BLaER1 treated with 17β-estradiol and CSF1 and Interleukin-3, amounts not matched to agents 10 nM and 100 nM (cell line): ENCODE data around the gene RIPK3.
"Not testable (repeated sequence)": the region's sequence is repeated elsewhere in the genome, so short reads cannot be mapped to it uniquely, and the experiment has no call there.

Source experiments
- H3K27ac ChIP-seq, 11 experiments: shearing (Covaris generic); formaldehyde crosslinking; 2 replicates each; pipeline ENCODE4 v1.8.1; 2022
- H3K27me3 ChIP-seq, 11 experiments: shearing (Covaris generic); formaldehyde crosslinking; 2 replicates each; pipeline ENCODE4 v1.8.1; 2022
- H3K36me3 ChIP-seq, 11 experiments: shearing (Covaris generic); formaldehyde crosslinking; 2 replicates each; pipeline ENCODE4 v1.8.1; 2022
- H3K4me1 ChIP-seq, 10 experiments: shearing (Covaris generic); formaldehyde crosslinking; 2 replicates each; pipeline ENCODE4 v1.8.1; 2022
- H3K4me2 ChIP-seq, 11 experiments: shearing (Covaris generic); formaldehyde crosslinking; 2 replicates each; pipeline ENCODE4 v1.8.1; 2022
- H3K4me3 ChIP-seq, 10 experiments: shearing (Covaris generic); formaldehyde crosslinking; 2 replicates each; pipeline ENCODE4 v1.8.1; 2022
- H3K9ac ChIP-seq, 11 experiments: shearing (Covaris generic); formaldehyde crosslinking; 2 replicates each; pipeline ENCODE4 v1.8.1; 2022
- H3K9me3 ChIP-seq, 11 experiments: shearing (Covaris generic); formaldehyde crosslinking; replicated peaks in 1 of 11; 2 replicates each; pipeline ENCODE4 v1.8.1; 2022
- H4K20me1 ChIP-seq, 11 experiments: shearing (Covaris generic); formaldehyde crosslinking; 2 replicates each; pipeline ENCODE4 v1.8.1; 2022
- Cebpa-rat ChIP-seq, 11 experiments: shearing (Covaris generic); IDR thresholded peaks; 2 replicates each; pipeline ENCODE4 v1.8.1; 2022

Gene RIPK3

DNA sequence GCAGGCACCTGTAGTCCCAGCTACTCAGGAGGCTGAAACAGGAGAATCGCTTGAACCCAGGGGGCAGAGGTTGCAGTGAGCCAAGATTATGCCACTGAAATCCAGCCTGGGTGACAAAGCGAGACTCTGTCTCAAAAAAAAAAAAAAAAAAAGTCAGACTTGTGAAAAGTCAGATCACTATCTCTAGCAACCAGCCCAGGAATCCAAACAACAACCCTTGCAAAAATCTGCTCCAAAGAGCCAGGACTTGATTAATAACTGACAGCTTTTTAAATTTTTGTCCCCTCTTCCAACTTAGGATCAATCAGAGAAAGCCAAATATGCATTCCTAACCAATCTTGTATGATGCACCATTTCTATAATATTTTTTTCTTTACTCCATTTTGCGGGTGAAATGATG, 20.5 kb upstream of the RIPK3 start:
- Histone ChIP-seq H4K20me1 (no peaks in the 10 kb centered on the region), H3K9me3 (no peaks in the 10 kb centered on the region), H3K4me1 (peaks cover 5 to 25% (median 9%) of the 10 kb centered on the region in 10 experiments), H3K4me2 (no peak overlapping the region), H3K4me3 (no peak overlapping the region), H3K27ac (no peak overlapping the region), H3K36me3 (no peaks in the 10 kb centered on the region), H3K9ac (no peak overlapping the region), H3K27me3 (no peaks in the 10 kb centered on the region)
- no peak for TF ChIP-seq Cebpa-rat (IDR thresholded peaks at IDR 0.05)

DNA sequence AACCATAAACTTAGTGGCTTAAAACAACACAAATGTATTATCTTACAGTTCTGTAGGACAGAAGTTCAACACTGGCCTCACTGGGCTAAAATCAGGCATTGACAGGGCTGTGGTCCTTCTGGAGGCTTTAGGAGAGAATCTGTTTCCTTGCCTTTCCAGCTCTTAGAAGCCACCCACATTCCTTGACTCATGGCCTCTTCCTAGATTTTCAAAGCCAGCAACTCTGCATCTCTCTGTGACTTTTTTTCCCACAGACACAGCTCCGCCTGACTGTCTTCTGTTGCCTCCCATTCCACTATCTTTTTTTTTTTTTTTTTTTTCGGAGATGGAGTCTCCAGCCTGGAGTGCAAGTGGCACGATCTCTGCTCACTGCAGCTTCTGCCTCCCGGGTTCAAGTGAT, 16.4 kb upstream of the RIPK3 start:
- no peaks in the 10 kb centered on the region for H3K27me3 ChIP-seq

DNA sequence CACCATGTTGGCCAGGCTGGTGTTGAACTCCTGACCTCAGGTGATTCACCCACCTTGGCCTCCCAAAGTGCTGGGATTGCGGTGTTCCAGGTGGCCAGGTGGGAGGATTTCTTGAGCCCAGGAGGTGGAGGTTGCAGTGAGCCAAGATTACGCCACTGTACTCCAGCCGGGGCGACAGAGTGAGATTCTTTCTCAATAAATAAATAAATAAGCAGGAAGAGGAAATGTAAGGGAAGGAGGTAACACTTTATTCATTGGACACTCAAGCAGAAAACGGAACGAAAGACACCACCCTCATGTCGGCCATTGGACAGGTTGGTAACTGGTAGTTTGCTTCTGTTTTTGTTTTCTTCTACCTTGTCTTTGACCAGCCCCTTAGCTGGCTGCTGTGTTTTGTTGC, 15.2 kb upstream of the RIPK3 start:
- peak overlapping the region in 1 of 11 experiments; percentile 50; a peak in 1 of 22 replicates for H3K27ac ChIP-seq

More for the DNA sequence above, 16.4 kb upstream of the RIPK3 start:
- Histone ChIP-seq H3K27ac (no peak overlapping the region), H3K9me3 (no peaks in the 10 kb centered on the region), H3K36me3 (no peaks in the 10 kb centered on the region), H4K20me1 (no peaks in the 10 kb centered on the region), H3K4me2 (no peak overlapping the region), H3K4me3 (no peak overlapping the region), H3K9ac (no peak overlapping the region), H3K4me1 (peaks cover 0 to 40% (median 9%) of the 10 kb centered on the region in 10 experiments; a peak in 15 of 20 replicates)
- no peak for TF ChIP-seq Cebpa-rat (IDR thresholded peaks at IDR 0.05)

DNA sequence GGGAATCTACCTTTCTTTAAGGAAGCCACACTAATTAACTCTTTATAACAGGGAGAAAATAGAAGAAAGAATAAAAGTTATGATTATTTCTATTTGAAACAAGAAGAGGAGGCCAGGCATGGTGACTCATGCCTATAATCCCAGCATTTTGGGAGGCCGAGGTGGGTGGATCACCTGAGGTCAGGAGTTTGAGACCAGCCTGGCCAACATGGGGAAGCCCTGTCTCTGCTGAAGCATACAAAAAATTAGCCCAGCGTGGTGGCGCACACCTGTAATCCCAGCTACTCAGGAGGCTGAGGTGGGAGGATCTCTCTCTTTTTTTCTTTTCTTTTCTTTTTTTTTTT, 14.7 kb upstream of the RIPK3 start:
- not testable (repeated sequence) for H3K36me3 ChIP-seq, H3K9ac ChIP-seq, H3K9me3 ChIP-seq, H4K20me1 ChIP-seq, H3K27me3 ChIP-seq, H3K4me3 ChIP-seq
- H3K4me2 ChIP-seq = peak overlapping the region in 9 of 11 experiments; percentile 2 to 80 (median 45); a peak in 11 of 22 replicates
- peak overlapping the region in 3 of 11 experiments; percentile 23 to 60 (median 50); a peak in 5 of 22 replicates for H3K27ac ChIP-seq
- peaks cover 0 to 35% (median 7%) of the 10 kb centered on the region in 10 experiments; a peak in 14 of 20 replicates for H3K4me1 ChIP-seq

More for the DNA sequence above, 15.2 kb upstream of the RIPK3 start:
- Histone ChIP-seq H3K9ac (no peak overlapping the region), H3K4me3 (no peak overlapping the region), H3K4me1 (peaks cover 0 to 35% (median 7%) of the 10 kb centered on the region in 10 experiments; a peak in 14 of 20 replicates), H3K9me3 (no peaks in the 10 kb centered on the region), H3K4me2 (peak overlapping the region in 3 of 11 experiments; percentile 69 to 80 (median 70); a peak in 5 of 22 replicates), H3K27me3 (peaks cover 0 to 4% (median 0%) of the 10 kb centered on the region in 11 experiments; a peak in 2 of 22 replicates), H4K20me1 (no peaks in the 10 kb centered on the region), H3K36me3 (no peaks in the 10 kb centered on the region)
- TF ChIP-seq Cebpa-rat (IDR thresholded peaks at IDR 0.05) = no peak

DNA sequence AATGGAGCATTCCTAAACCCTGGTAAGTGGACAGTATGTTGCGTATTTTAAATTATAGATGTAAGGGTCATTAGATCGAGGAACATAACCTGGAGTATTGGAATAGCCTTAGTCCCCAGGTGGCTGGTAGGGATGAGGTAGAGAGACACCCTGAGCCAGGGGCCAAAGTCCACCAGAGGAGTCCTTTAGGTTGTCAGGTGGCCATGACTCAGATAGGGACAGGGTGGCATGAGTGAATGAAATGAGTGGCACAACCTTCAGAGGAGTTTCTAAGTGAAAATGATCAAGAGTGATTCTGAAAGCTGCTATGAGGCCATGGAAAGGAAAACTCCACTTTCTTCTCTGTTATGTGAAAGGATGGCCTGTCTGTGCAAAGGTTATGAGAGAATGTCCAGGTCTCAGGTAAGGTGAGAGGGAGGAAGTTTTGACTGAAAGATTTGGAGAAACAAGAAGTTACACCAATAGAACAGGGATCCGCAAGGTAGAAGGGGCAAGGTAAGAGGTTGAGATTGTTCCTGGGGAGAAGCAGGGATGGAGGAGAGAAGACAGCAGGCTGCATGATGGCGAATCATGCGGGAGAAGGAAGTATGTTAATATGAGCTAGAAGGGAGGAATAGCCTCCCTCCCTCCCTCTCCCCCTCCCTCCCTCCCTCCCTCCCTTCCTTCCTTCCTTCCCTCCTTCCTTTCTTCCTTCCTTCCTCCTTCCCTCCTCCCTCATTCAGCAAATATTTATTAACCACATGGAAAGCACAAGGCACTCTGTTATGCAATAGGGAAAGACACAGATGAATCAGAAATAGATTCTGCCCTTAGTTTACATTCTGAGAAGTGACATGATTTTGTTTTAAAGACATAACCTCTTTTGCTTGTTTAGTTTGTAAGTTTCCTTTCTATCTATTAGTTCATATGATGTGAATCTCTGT, 14.0 kb upstream of the RIPK3 start:
- no peak for TF ChIP-seq Cebpa-rat (IDR thresholded peaks at IDR 0.05)
- H3K4me3 ChIP-seq = no peak overlapping the region
- H3K27ac ChIP-seq = peak overlapping the region in 3 of 11 experiments; percentile 23 to 60 (median 50); a peak in 5 of 22 replicates
- no peak overlapping the region for H3K9ac ChIP-seq
- H3K36me3 ChIP-seq = no peaks in the 10 kb centered on the region
- no peaks in the 10 kb centered on the region for H4K20me1 ChIP-seq
- H3K4me2 ChIP-seq = peak overlapping the region in 10 of 11 experiments; percentile 2 to 80 (median 42); a peak in 10 of 22 replicates
- peaks cover 0 to 35% (median 7%) of the 10 kb centered on the region in 10 experiments; a peak in 14 of 20 replicates for H3K4me1 ChIP-seq
- peaks cover 0 to 8% (median 0%) of the 10 kb centered on the region in 11 experiments; a peak in 2 of 22 replicates for H3K27me3 ChIP-seq
- no peaks in the 10 kb centered on the region for H3K9me3 ChIP-seq

DNA sequence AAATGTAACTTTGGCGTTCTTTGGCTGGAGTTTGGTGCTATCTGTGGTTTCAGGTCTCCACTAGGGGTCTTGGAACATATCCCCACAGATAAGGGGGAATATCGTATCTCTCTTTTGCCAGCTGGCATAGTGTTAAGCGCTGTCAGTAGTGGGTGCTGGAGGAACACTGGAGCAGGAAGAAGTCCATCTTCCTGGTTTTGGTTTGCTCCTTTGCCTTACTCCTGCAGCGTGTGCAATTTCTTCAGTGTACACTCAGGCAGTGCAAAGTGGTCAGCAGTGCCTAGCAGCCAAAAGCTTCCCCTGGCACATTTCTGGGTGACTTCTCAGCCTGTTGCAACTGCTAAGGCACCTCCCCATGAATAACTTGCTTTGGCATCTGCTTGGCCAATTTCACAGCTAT, 11.7 kb upstream of the RIPK3 start:
- no peaks in the 10 kb centered on the region for H4K20me1 ChIP-seq
- H3K36me3 ChIP-seq = no peaks in the 10 kb centered on the region
- no peaks in the 10 kb centered on the region for H3K9me3 ChIP-seq
- H3K9ac ChIP-seq = no peak overlapping the region
- TF ChIP-seq Cebpa-rat (IDR thresholded peaks at IDR 0.05) = no peak
- peaks cover 0 to 8% (median 0%) of the 10 kb centered on the region in 11 experiments; a peak in 2 of 22 replicates for H3K27me3 ChIP-seq
- peaks cover 0 to 35% (median 7%) of the 10 kb centered on the region in 10 experiments; a peak in 14 of 20 replicates for H3K4me1 ChIP-seq
- no peak overlapping the region for H3K27ac ChIP-seq
- peak overlapping the region in 3 of 11 experiments; percentile 16 to 55 (median 38); a peak in 7 of 22 replicates for H3K4me2 ChIP-seq
- H3K4me3 ChIP-seq = no peak overlapping the region

DNA sequence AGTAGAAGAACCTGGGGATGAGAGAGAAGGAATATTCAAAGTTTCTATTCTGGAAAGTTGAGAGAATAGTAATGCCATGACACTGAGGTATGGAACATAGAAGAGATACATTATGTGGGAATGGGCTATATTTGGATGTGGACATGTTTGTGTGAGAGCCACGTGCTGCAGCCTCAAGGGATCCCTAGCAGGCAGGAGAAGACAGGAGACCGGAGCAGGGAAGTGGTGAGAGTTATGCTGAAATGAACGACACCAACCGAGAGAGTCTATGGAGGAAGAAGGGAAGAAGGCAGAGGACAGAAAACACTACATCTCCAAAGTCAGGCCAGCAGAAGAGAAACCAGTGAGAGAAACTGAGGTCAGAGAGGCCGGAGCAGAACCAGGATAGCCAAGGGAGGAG, 10.0 kb upstream of the RIPK3 start:
- H3K9me3 ChIP-seq = no peaks in the 10 kb centered on the region
- peaks cover 0 to 25% (median 7%) of the 10 kb centered on the region in 10 experiments; a peak in 14 of 20 replicates for H3K4me1 ChIP-seq
- TF ChIP-seq Cebpa-rat (IDR thresholded peaks at IDR 0.05) = no peak
- H3K27ac ChIP-seq = no peak overlapping the region
- no peak overlapping the region for H3K4me2 ChIP-seq
- H3K27me3 ChIP-seq = peaks cover 0 to 8% (median 0%) of the 10 kb centered on the region in 11 experiments; a peak in 2 of 22 replicates
- H4K20me1 ChIP-seq = no peaks in the 10 kb centered on the region
- no peaks in the 10 kb centered on the region for H3K36me3 ChIP-seq
- H3K4me3 ChIP-seq = no peak overlapping the region
- no peak overlapping the region for H3K9ac ChIP-seq

DNA sequence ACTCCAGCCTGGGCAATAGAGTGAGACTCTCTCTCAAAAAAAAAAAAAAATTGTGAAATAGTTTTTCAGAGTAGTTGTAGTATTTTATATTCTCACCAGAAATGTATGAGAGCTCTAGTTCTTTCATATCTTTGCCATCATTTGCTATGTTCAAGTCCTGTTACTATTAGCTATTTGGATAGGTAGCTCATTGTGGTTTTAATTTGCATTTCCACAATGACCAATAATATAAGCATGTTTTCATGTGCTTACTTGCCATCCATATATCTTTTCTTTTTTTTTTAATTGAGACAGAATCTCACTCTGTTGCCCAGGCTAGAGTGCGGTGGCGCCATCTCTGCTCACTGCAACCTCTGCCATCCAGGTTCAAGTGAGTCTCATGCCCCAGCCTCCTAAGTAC, 8.4 kb upstream of the RIPK3 start:
- H3K27ac ChIP-seq = no peak overlapping the region
- peaks cover 0 to 8% (median 0%) of the 10 kb centered on the region in 11 experiments; a peak in 2 of 22 replicates for H3K27me3 ChIP-seq

DNA sequence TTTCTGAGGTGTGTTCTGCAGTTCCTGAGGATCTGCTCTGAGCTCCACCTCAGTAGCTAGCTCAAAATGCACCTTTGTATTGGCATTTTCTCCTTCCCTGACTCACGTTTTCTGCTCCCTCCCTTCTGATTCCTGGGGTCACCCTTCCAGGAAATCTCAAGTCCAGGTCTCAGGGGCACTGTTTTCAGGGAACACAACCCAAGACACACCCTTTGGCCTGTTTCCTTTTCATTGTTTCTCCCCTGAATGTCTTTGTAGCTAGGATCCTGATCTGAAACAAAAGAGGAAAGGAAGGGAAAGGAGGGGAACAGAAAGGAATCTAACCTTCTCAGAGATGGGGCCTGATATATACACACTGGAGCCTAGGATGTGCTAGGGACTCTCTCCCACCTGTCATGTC, 7.3 kb upstream of the RIPK3 start:
- Histone ChIP-seq H3K27ac (no peak overlapping the region), H4K20me1 (no peaks in the 10 kb centered on the region), H3K4me2 (no peak overlapping the region), H3K9ac (no peak overlapping the region), H3K4me1 (peaks cover 0 to 16% (median 0%) of the 10 kb centered on the region in 10 experiments; a peak in 6 of 20 replicates), H3K27me3 (peaks cover 0 to 8% (median 0%) of the 10 kb centered on the region in 11 experiments; a peak in 2 of 22 replicates), H3K36me3 (no peaks in the 10 kb centered on the region), H3K9me3 (no peaks in the 10 kb centered on the region), H3K4me3 (no peak overlapping the region)
- no peak for TF ChIP-seq Cebpa-rat (IDR thresholded peaks at IDR 0.05)

More for the DNA sequence above, 8.4 kb upstream of the RIPK3 start:
- Histone ChIP-seq H3K9me3 (no peaks in the 10 kb centered on the region), H3K4me2 (no peak overlapping the region), H3K36me3 (no peaks in the 10 kb centered on the region), H3K9ac (no peak overlapping the region), H3K4me3 (no peak overlapping the region), H4K20me1 (no peaks in the 10 kb centered on the region), H3K4me1 (peaks cover 0 to 19% (median 0%) of the 10 kb centered on the region in 10 experiments; a peak in 6 of 20 replicates)
- no peak for TF ChIP-seq Cebpa-rat (IDR thresholded peaks at IDR 0.05)
